Suprapubic skin (tissue), 3 donors: ENCODE results near the gene GPR119.

Experiments
- POLR2AphosphoS5 ChIP-seq, 3 donors: sonication (generic); formaldehyde crosslinking; IDR thresholded peaks; one replicate each; pipeline ENCODE4 v1.6.1; 2017; ENCODE audit warnings: antibody characterized with exemption in 3 of 3
- TF ChIP-seq, protein P1 (sequence below), 2 donors: fragments of 200-600 bp in 1 of 2; fragments of 450-650 bp in 1 of 2; sonication (generic) in 1 of 2; IDR thresholded peaks; one replicate each; pipeline ENCODE4 v1.5.1; 2016 to 2019; ENCODE audit warnings: antibody characterized with exemption in 2 of 2, mild to moderate bottlenecking in 1 of 2, moderate library complexity in 1 of 2

DNA sequence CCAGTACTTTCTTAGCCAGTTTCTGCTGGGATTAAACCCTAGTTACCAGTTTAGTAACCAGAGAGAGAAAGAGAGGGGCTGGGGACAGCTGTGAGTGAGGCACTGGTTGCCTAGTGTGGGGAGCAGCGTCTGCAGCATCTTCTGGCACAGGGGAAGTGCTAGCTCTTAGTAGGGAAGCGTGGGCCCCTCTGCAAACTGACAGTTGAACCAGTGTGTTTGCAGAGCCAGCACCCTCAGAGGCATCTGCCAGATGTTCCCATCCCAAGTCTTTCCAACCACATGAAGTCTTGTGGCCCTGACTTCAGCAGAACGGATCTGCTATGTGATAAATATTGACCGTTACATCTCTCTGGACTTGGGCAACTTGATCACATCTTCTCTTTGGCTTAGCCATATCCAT lies 31.3 kb upstream of the GPR119 start:
- TF ChIP-seq, protein P1, sequence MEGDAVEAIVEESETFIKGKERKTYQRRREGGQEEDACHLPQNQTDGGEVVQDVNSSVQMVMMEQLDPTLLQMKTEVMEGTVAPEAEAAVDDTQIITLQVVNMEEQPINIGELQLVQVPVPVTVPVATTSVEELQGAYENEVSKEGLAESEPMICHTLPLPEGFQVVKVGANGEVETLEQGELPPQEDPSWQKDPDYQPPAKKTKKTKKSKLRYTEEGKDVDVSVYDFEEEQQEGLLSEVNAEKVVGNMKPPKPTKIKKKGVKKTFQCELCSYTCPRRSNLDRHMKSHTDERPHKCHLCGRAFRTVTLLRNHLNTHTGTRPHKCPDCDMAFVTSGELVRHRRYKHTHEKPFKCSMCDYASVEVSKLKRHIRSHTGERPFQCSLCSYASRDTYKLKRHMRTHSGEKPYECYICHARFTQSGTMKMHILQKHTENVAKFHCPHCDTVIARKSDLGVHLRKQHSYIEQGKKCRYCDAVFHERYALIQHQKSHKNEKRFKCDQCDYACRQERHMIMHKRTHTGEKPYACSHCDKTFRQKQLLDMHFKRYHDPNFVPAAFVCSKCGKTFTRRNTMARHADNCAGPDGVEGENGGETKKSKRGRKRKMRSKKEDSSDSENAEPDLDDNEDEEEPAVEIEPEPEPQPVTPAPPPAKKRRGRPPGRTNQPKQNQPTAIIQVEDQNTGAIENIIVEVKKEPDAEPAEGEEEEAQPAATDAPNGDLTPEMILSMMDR (IDR thresholded peaks at IDR 0.05) = no peak
- TF ChIP-seq POLR2AphosphoS5 (IDR thresholded peaks at IDR 0.05) = no peak
